ENCODE results near the gene PTDSS2.

GRCh38 chr11:472272-472671 is 22.2 kb downstream of the PTDSS2 start:
- TF ChIP-seq CTCF (conservative IDR thresholded peaks at IDR 0.05; ENCODE audit: low read depth in 2 of 2): peak in 1 of 2 experiments; percentile 31; a peak in 2 of 4 replicates
- TF ChIP-seq ETS1 (IDR thresholded peaks at IDR 0.05): no peak
- no peak for TF ChIP-seq POLR2AphosphoS5 (IDR thresholded peaks at IDR 0.05; ENCODE audit: low read depth)
- TF ChIP-seq EZH2 (IDR thresholded peaks at IDR 0.05; ENCODE audit: low read depth, unreplicated experiment): no peak
- TF ChIP-seq EZH2phosphoT487 (IDR thresholded peaks at IDR 0.05; ENCODE audit: unreplicated experiment): no peak
- no peak for TF ChIP-seq CREB1 (CRISPR knock-in tag; IDR thresholded peaks at IDR 0.05; ENCODE audit: low read depth)
- TF ChIP-seq JUNB (IDR thresholded peaks at IDR 0.05; ENCODE audit: unreplicated experiment): no peak
- no peak for TF ChIP-seq REST (IDR thresholded peaks at IDR 0.05; ENCODE audit: unreplicated experiment)

Measured in GM23338 (cell line).